ENCODE data around the gene ATP11C. TPM values are rescaled to one million over a fixed set of nuclear protein-coding genes. Genes with fewer than 3 reads are reported as not detected.

The ATP11C gene
- total RNA-seq, 1 donor from 2014 or later: 30.6 TPM

DNA sequence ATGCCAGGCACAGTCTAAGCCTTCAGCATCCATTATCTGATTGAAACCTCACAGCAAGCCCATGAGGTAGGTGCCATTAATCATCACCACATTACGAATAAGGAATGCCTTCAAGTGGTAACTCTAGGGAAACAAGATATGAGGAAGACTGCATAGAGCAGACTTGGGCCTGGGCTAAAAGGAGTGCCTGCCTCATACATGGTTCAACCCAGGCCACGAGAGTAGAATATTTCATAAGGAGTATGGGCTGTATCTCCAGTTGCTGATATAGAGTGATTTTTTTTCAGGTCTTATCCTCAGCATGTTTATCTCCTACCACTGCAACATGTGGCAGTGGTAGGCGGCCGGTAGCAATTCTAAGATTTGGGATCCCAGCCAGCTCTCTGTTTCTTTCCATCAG lies 51.7 kb downstream of the ATP11C start:
- Mint-ChIP-seq H3K4me3 (no peak overlapping the region), H3K27ac (ENCODE audit: unreplicated experiment) (no peak overlapping the region), H3K4me1 (no peaks in the 10 kb centered on the region), H3K27me3 (ENCODE audit: low read depth) (no peaks in the 10 kb centered on the region), H3K36me3 (ENCODE audit: low read depth) (peaks cover 7% of the 10 kb centered on the region), H3K9me3 (peaks cover 9% of the 10 kb centered on the region)
- TF ChIP-seq, protein P1, sequence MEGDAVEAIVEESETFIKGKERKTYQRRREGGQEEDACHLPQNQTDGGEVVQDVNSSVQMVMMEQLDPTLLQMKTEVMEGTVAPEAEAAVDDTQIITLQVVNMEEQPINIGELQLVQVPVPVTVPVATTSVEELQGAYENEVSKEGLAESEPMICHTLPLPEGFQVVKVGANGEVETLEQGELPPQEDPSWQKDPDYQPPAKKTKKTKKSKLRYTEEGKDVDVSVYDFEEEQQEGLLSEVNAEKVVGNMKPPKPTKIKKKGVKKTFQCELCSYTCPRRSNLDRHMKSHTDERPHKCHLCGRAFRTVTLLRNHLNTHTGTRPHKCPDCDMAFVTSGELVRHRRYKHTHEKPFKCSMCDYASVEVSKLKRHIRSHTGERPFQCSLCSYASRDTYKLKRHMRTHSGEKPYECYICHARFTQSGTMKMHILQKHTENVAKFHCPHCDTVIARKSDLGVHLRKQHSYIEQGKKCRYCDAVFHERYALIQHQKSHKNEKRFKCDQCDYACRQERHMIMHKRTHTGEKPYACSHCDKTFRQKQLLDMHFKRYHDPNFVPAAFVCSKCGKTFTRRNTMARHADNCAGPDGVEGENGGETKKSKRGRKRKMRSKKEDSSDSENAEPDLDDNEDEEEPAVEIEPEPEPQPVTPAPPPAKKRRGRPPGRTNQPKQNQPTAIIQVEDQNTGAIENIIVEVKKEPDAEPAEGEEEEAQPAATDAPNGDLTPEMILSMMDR (conservative IDR thresholded peaks at IDR 0.05): no peak
- no peak for DNase-seq (ENCODE audit: low read depth, low spot score)

DNA sequence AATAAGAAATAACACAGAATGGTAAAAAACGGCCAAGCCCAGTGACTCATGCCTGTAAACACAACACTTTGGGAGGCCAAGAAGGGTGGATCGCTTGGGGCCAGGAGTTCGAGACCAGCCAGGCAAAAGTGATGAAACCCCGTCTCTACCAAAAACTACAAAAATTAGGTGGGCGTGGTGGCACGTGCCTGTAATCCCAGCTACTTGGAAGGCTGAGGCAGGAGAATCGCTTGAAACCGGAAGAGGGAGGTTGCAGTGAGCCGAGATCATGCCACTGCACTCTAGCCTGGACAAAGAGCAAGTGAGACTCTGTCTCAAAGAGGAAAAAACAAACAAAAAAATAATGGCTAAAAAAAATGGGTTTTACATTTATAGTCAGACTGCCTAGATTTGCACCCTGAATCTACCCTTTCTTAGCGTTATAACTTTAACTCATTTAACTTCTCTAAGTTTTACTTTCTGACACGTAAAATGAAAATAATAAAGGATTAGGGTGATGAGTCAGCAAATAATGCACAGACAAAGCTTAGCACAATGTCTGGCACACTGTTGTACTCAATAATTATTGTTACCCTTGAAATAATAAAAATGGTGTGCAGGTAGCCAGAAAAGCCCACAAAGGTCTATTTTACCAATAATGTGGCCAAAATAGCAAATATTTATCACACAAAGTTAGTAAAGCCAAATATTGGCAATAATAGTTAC lies 55.0 kb downstream of the ATP11C start:
- H3K36me3 Mint-ChIP-seq (ENCODE audit: low read depth): peaks cover 7% of the 10 kb centered on the region
- no peak for DNase-seq (ENCODE audit: low read depth, low spot score)
- peaks cover 7% of the 10 kb centered on the region for H3K9me3 Mint-ChIP-seq
- H3K27ac Mint-ChIP-seq (ENCODE audit: unreplicated experiment): no peak overlapping the region
- no peaks in the 10 kb centered on the region for H3K27me3 Mint-ChIP-seq (ENCODE audit: low read depth)
- TF ChIP-seq, protein P1 (conservative IDR thresholded peaks at IDR 0.05): no peak
- peaks cover 4% of the 10 kb centered on the region for H3K4me1 Mint-ChIP-seq
- H3K4me3 Mint-ChIP-seq: no peak overlapping the region

DNA sequence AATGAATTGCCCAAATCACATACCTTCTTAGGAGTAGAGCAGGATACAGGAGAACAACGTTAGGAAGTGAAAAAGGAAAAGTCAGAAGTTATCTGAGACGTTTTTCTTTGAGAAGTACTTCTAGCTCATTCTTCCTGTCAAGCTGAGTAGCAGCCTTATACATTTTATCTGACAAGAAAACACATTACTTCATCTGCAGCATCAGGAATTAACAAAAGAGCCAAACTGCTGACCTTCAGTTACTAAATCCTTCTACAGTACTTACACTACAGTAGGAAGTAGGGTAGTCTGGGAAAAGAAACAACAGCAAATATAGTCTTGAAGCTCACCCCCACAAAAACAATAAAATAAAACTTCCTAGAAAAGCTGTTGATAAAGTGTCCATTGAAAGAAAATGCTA lies 57.0 kb downstream of the ATP11C start:
- TF ChIP-seq, protein P1 (conservative IDR thresholded peaks at IDR 0.05): no peak
- peaks cover 7% of the 10 kb centered on the region for H3K36me3 Mint-ChIP-seq (ENCODE audit: low read depth)
- no peaks in the 10 kb centered on the region for H3K27me3 Mint-ChIP-seq (ENCODE audit: low read depth)
- H3K27ac Mint-ChIP-seq (ENCODE audit: unreplicated experiment): no peak overlapping the region
- no peak for DNase-seq (ENCODE audit: low read depth, low spot score)
- H3K4me1 Mint-ChIP-seq: peaks cover 4% of the 10 kb centered on the region
- H3K9me3 Mint-ChIP-seq: peaks cover 7% of the 10 kb centered on the region
- H3K4me3 Mint-ChIP-seq: no peak overlapping the region

DNA sequence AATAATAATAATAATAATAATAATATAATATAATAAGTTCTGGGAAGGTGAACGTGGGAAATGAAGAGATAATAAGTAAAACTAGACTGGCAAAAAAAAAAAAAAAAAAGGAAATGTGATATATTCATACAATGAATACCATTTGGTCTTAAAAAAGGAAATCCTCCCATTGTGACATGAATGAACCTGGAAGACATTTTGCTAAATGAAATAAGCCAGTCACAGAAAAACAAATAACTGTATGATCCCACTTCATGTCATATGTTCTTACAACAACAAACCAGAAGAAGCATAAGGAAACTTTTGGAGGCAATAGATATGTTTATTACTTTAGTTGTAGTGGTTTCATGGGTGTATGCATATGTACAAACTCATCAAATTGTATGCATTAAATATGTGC lies 63.1 kb downstream of the ATP11C start:
- no peaks in the 10 kb centered on the region for H3K27me3 Mint-ChIP-seq (ENCODE audit: low read depth)
- H3K27ac Mint-ChIP-seq (ENCODE audit: unreplicated experiment): no peak overlapping the region
- H3K9me3 Mint-ChIP-seq: no peaks in the 10 kb centered on the region
- TF ChIP-seq, protein P1 (conservative IDR thresholded peaks at IDR 0.05): no peak
- H3K36me3 Mint-ChIP-seq (ENCODE audit: low read depth): peaks cover 2% of the 10 kb centered on the region
- DNase-seq (ENCODE audit: low read depth, low spot score): no peak
- no peak overlapping the region for H3K4me3 Mint-ChIP-seq
- H3K4me1 Mint-ChIP-seq: peaks cover 4% of the 10 kb centered on the region

DNA sequence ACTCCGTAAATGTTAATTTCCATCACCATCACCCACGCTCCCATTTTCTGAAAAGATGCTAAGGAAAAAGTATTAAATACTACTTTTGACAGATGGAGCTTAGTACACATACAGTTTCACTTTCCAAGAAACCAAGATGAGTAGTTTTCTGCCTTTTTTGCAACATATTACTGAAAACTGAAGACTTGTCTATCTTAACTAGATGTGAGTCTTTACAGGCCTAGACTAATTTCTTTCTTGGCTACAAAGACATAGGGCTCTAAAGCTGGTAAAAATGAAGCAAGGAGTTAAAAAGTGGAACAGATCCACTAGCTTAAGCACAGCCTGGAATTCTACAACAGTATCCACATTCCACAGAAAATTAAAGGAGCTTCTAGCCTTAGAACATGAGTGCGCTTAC lies 68.2 kb downstream of the ATP11C start:
- Mint-ChIP-seq H3K9me3 (no peaks in the 10 kb centered on the region), H3K27ac (ENCODE audit: unreplicated experiment) (no peak overlapping the region), H3K36me3 (ENCODE audit: low read depth) (peaks cover 4% of the 10 kb centered on the region), H3K4me1 (no peaks in the 10 kb centered on the region), H3K4me3 (no peak overlapping the region), H3K27me3 (ENCODE audit: low read depth) (no peaks in the 10 kb centered on the region)
- no peak for DNase-seq (ENCODE audit: low read depth, low spot score)
- TF ChIP-seq, protein P1 (conservative IDR thresholded peaks at IDR 0.05): no peak
